Measurements from ENCODE around the gene REEP2. TPM values are rescaled to one million over a fixed set of nuclear protein-coding genes. Genes with fewer than 3 reads are reported as not detected.

The REEP2 gene
- total RNA-seq, 1 experiment from 2014 or later: 49.0 TPM

GRCh38 chr5:138482638-138483037 lies 43.8 kb downstream of the REEP2 start:
- Histone ChIP-seq H3K27me3 (ENCODE audit: insufficient read depth, low read length) (no peaks in the 10 kb centered on the region), H3K23ac (ENCODE audit: insufficient read length, low read depth, low read length) (no peak overlapping the region), H3K9ac (ENCODE audit: extremely low read depth, insufficient read length, low read length) (no peak overlapping the region), H2AFZ (ENCODE audit: low read length) (no peak overlapping the region), H3K4ac (ENCODE audit: low read depth, low read length) (no peak overlapping the region), H3K9me3 (ENCODE audit: control insufficient read depth, low read depth, low read length) (no peaks in the 10 kb centered on the region), H3K23me2 (ENCODE audit: insufficient read length, low read depth, low read length, poor library complexity, severe bottlenecking) (no peaks in the 10 kb centered on the region), H2BK5ac (ENCODE audit: insufficient read length, low read length) (no peak overlapping the region), H2BK12ac (ENCODE audit: insufficient read length, low read depth, low read length) (no peak overlapping the region), H4K20me1 (ENCODE audit: control insufficient read depth, insufficient read depth, insufficient read length) (no peaks in the 10 kb centered on the region), H4K91ac (ENCODE audit: insufficient read length, low read depth, low read length) (no peak overlapping the region), H3K56ac (ENCODE audit: insufficient read length, low read depth, low read length) (no peak overlapping the region), H3K4me2 (ENCODE audit: insufficient read depth, insufficient read length, low read length) (no peak overlapping the region), H3K18ac (ENCODE audit: insufficient read length, low read depth, low read length) (no peak overlapping the region), H4K5ac (ENCODE audit: insufficient read length, low read depth, low read length) (no peak overlapping the region), H2BK120ac (ENCODE audit: low read depth, low read length, poor library complexity, severe bottlenecking) (no peak overlapping the region), H3K14ac (ENCODE audit: insufficient read depth, low read length) (no peak overlapping the region), H3K27ac (ENCODE audit: insufficient read length, low read depth, low read length) (no peak overlapping the region), H2BK15ac (ENCODE audit: low read depth, low read length) (no peak overlapping the region), H3K79me1 (ENCODE audit: insufficient read depth, low read depth, low read length, poor library complexity, severe bottlenecking) (no peaks in the 10 kb centered on the region), H2AK5ac (ENCODE audit: insufficient read length, low read length) (no peak overlapping the region), H3K79me2 (ENCODE audit: insufficient read depth, low read length) (no peaks in the 10 kb centered on the region), H3K4me1 (ENCODE audit: insufficient read depth, low read length) (no peaks in the 10 kb centered on the region), H2BK20ac (ENCODE audit: low read depth, low read length, poor library complexity, severe bottlenecking) (no peak overlapping the region), H3T11ph (ENCODE audit: low read length) (no peak overlapping the region), H4K8ac (replicated peaks; ENCODE audit: insufficient read length, low read depth, low read length) (no peak overlapping the region)
- no peak overlapping the region for H3K27ac Mint-ChIP-seq
- TF ChIP-seq CTCF (conservative IDR thresholded peaks at IDR 0.05): no peak
- H3K9me3 Mint-ChIP-seq: no peaks in the 10 kb centered on the region
- no peak overlapping the region for H3K4me3 Mint-ChIP-seq
- no peak for DNase-seq
- no CpG with 5 or more reads among the region's 4 CpGs for whole genome bisulfite sequencing (ENCODE audit: extremely low coverage, insufficient read length, low lambda C conversion rate)
- H3K36me3 Mint-ChIP-seq (ENCODE audit: insufficient read depth in 1 of 3, low read depth in 3 of 3): no peaks in the 10 kb centered on the region
- peaks cover 9 to 10% of the 10 kb centered on the region in 2 experiments for H3K4me1 Mint-ChIP-seq
- H3K27me3 Mint-ChIP-seq (ENCODE audit: low read depth): peaks cover 15% of the 10 kb centered on the region

Data from H9 (cell line).